Liver (tissue), 3 donors: ENCODE measurements around the gene SLC44A2.

Source experiments
- EGR1 ChIP-seq, 2 donors: IDR thresholded peaks; 2 replicates each; pipeline ENCODE4 v1.6.1; 2016 to 2018; ENCODE audit warnings: antibody characterized with exemption in 2 of 2, low read depth in 2 of 2
- HNF4G ChIP-seq: IDR thresholded peaks from 2 replicates; pipeline ENCODE4 v1.6.1; 2016; ENCODE audit warnings: antibody characterized with exemption
- RXRA ChIP-seq, 2 donors: IDR thresholded peaks; 2 replicates each; pipeline ENCODE4 v1.6.1; 2017 to 2018; ENCODE audit warnings: antibody characterized with exemption in 2 of 2, mild to moderate bottlenecking in 1 of 2
- SP1 ChIP-seq: IDR thresholded peaks from 2 replicates; pipeline ENCODE4 v1.6.1; 2018; ENCODE audit warnings: antibody characterized with exemption, mild to moderate bottlenecking
- TAF1 ChIP-seq: conservative IDR thresholded peaks from 2 replicates; pipeline ENCODE4 v1.6.1; 2016; ENCODE audit warnings: antibody characterized with exemption, mild to moderate bottlenecking
- TF ChIP-seq, protein P1 (sequence below): fragments of 150-350 bp; IDR thresholded peaks from 2 replicates; pipeline ENCODE4 v1.5.1; 2017; ENCODE audit warnings: improper control_type of control experiment, low read depth, low read length; ENCODE audit not compliant: missing input control
- TF ChIP-seq, protein P2 (sequence below): IDR thresholded peaks from 2 replicates; pipeline ENCODE4 v1.6.1; 2016; ENCODE audit warnings: antibody characterized with exemption, mild to moderate bottlenecking
- donor health status: healthy.
- donor health status: healthy.

DNA sequence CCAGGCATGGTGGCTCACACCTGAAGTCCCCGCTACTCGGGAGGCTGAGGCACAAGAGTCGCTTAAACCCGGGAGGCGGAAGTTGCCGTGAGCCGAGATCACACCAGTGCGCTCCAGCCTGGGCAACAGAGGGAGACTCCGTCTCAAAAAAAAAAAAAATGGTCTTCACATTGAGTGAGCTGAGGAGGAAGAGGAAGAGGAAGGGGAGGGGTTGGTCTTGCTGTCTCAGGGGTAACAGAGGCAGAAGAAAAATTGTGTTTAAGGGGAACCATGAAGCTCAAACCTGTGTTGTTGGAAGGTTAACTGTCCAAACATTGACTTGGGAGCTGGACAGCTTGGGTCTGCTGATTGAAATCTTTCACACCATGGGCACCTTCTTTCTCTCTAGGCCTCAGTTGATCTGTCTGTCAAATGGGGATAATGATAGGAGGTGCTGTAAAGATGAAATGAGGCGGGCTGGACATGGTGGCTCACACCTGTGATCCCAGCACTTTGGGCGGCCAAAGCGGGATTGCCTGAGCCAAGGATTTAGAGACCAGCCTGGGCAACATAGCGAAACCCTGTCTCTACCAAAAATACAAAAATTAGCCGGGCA is 9.8 kb upstream of the SLC44A2 start:
- TF ChIP-seq, protein P1, sequence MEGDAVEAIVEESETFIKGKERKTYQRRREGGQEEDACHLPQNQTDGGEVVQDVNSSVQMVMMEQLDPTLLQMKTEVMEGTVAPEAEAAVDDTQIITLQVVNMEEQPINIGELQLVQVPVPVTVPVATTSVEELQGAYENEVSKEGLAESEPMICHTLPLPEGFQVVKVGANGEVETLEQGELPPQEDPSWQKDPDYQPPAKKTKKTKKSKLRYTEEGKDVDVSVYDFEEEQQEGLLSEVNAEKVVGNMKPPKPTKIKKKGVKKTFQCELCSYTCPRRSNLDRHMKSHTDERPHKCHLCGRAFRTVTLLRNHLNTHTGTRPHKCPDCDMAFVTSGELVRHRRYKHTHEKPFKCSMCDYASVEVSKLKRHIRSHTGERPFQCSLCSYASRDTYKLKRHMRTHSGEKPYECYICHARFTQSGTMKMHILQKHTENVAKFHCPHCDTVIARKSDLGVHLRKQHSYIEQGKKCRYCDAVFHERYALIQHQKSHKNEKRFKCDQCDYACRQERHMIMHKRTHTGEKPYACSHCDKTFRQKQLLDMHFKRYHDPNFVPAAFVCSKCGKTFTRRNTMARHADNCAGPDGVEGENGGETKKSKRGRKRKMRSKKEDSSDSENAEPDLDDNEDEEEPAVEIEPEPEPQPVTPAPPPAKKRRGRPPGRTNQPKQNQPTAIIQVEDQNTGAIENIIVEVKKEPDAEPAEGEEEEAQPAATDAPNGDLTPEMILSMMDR = no peak
- TF ChIP-seq, protein P2, sequence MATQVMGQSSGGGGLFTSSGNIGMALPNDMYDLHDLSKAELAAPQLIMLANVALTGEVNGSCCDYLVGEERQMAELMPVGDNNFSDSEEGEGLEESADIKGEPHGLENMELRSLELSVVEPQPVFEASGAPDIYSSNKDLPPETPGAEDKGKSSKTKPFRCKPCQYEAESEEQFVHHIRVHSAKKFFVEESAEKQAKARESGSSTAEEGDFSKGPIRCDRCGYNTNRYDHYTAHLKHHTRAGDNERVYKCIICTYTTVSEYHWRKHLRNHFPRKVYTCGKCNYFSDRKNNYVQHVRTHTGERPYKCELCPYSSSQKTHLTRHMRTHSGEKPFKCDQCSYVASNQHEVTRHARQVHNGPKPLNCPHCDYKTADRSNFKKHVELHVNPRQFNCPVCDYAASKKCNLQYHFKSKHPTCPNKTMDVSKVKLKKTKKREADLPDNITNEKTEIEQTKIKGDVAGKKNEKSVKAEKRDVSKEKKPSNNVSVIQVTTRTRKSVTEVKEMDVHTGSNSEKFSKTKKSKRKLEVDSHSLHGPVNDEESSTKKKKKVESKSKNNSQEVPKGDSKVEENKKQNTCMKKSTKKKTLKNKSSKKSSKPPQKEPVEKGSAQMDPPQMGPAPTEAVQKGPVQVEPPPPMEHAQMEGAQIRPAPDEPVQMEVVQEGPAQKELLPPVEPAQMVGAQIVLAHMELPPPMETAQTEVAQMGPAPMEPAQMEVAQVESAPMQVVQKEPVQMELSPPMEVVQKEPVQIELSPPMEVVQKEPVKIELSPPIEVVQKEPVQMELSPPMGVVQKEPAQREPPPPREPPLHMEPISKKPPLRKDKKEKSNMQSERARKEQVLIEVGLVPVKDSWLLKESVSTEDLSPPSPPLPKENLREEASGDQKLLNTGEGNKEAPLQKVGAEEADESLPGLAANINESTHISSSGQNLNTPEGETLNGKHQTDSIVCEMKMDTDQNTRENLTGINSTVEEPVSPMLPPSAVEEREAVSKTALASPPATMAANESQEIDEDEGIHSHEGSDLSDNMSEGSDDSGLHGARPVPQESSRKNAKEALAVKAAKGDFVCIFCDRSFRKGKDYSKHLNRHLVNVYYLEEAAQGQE = no peak
- TF ChIP-seq EGR1 (IDR thresholded peaks at IDR 0.05; ENCODE audit: low read depth in 2 of 2) (no peak), TAF1 (no peak), SP1 (no peak), RXRA (IDR thresholded peaks at IDR 0.05) (no peak), HNF4G (no peak)
